Esophagus muscularis mucosa (tissue), 4 donors: ENCODE data around the gene ASNSD1. TPM values are rescaled to one million over a fixed set of nuclear protein-coding genes. Genes with fewer than 3 reads are reported as not detected.
A peak's percentile ranks its signal among the peaks of the same experiment; 100 is the strongest.
"Not testable (repeated sequence)": the region's sequence is repeated elsewhere in the genome, so short reads cannot be mapped to it uniquely, and the experiment has no call there.

Experiments used
- DNase-seq: peaks from one replicate; pipeline ENCODE4 v3.0.0-alpha.2; 2017; ENCODE audit errors: extremely low spot score
- H3K27ac ChIP-seq, 4 donors: fragments of 200-600 bp; sonication (generic); replicated peaks in 1 of 4; 1 replicate in 3 of 4; 2 replicates in 1 of 4; pipeline ENCODE4 v1.5.1; 2016 to 2019; ENCODE audit warnings: mild to moderate bottlenecking in 1 of 4
- H3K27me3 ChIP-seq, 4 donors: fragments of 200-600 bp; sonication (generic); one replicate each; pipeline versions ENCODE4 v1.5.1 to v1.6.0; 2016 to 2019
- H3K36me3 ChIP-seq, 4 donors: fragments of 200-600 bp; sonication (generic); one replicate each; pipeline ENCODE4 v1.5.1; 2016 to 2019
- H3K4me1 ChIP-seq, 4 donors: fragments of 200-600 bp; sonication (generic); one replicate each; pipeline ENCODE4 v1.5.1; 2016 to 2019
- H3K4me3 ChIP-seq, 4 donors: fragments of 200-600 bp; sonication (generic); 1 replicate in 2 of 4; 2 replicates in 2 of 4; pipeline ENCODE4 v1.5.1; 2016 to 2019; ENCODE audit warnings: mild to moderate bottlenecking in 4 of 4, moderate library complexity in 1 of 4
- H3K9me3 ChIP-seq, 4 donors: fragments of 200-600 bp; sonication (generic); 1 replicate in 3 of 4; 2 replicates in 1 of 4; pipeline ENCODE4 v1.5.1; 2016 to 2019
- CTCF ChIP-seq, 3 experiments: fragments of 200-600 bp in 2 of 3; fragments of 450-650 bp in 1 of 3; sonication (generic) in 2 of 3; IDR thresholded peaks; one replicate each; pipeline ENCODE4 v1.5.1; 2017 to 2019; ENCODE audit warnings: antibody characterized with exemption in 3 of 3, mild to moderate bottlenecking in 2 of 3, moderate library complexity in 1 of 3
- EP300 ChIP-seq: sonication (generic); formaldehyde crosslinking; IDR thresholded peaks from one replicate; pipeline ENCODE4 v1.6.1; 2017; ENCODE audit warnings: antibody characterized with exemption
- POLR2A ChIP-seq: fragments of 450-650 bp; IDR thresholded peaks from one replicate; pipeline ENCODE4 v1.6.1; 2017; ENCODE audit warnings: antibody characterized with exemption, moderate library complexity, mild to moderate bottlenecking, low read depth
- POLR2AphosphoS5 ChIP-seq, 2 donors: sonication (generic); formaldehyde crosslinking; IDR thresholded peaks; one replicate each; pipeline ENCODE4 v1.6.1; 2017; ENCODE audit warnings: antibody characterized with exemption in 2 of 2
- WGBS: methylation state at CpG from one replicate; pipeline ENCODE4 v1.1.5; 2018; 5-methylcytosine and 5-hydroxymethylcytosine counted together
- intact Hi-C: fragments of 100-400 bp; cut with DNase I; formaldehyde crosslinking; loops from one replicate; pipeline ENCODE4 v1.15.1; 2023
- total RNA-seq, 4 donors: library from RNA; depleted of rRNA; stranded (reverse); fragments of >200 nt; gene quantifications; one replicate each; pipeline versions ENCODE4 v1.1.0 to v1.2.1, GENCODE V29; 2016

The ASNSD1 gene
- total RNA-seq, 4 donors from 2014 or later: 39.6 to 51.9 (median 47.2) TPM

- no peak for TF ChIP-seq POLR2A
- no peak for TF ChIP-seq POLR2AphosphoS5 (IDR thresholded peaks at IDR 0.05)
- TF ChIP-seq CTCF (IDR thresholded peaks at IDR 0.05): no peak
- no peak for TF ChIP-seq EP300
- Histone ChIP-seq H3K36me3 (peaks cover 0 to 3% (median 2%) of the 10 kb centered on the region in 4 donors), H3K9me3 (no peaks in the 10 kb centered on the region), H3K4me1 (peaks cover 22 to 37% (median 30%) of the 10 kb centered on the region in 4 donors), H3K4me3 (peak overlapping the region in 1 of 4 donors; percentile 96), H3K27me3 (no peaks in the 10 kb centered on the region), H3K27ac (peak overlapping the region in 3 of 4 donors; percentile 5 to 90 (median 34))
- WGBS: 5% methylated on average over 4 of the region's 4 CpGs
- intact Hi-C loops: loop anchor here (2.0 to 5.0 kb wide), 2 partner anchors 36 to 122 kb away; partner anchors contain the start of genes ORMDL1 and PMS1
- no peak for DNase-seq
These were observed 484 bp upstream of the ASNSD1 start for GRCh38 chr2:189660803-189661147.

GRCh38 chr2:189661957-189662321, 680 bp downstream of the ASNSD1 start:
- DNase-seq: no peak
- Histone ChIP-seq H3K36me3 (peaks cover 7 to 15% (median 11%) of the 10 kb centered on the region in 4 donors), H3K27ac (peak overlapping the region; percentile 87 to 90 (median 89)), H3K9me3 (no peaks in the 10 kb centered on the region), H3K27me3 (no peaks in the 10 kb centered on the region), H3K4me1 (peaks cover 22 to 37% (median 30%) of the 10 kb centered on the region in 4 donors), H3K4me3 (peak overlapping the region; percentile 75 to 96 (median 85))
- intact Hi-C loops: loop anchor here (2.0 to 5.0 kb wide), 2 partner anchors 35 to 120 kb away; partner anchors contain the start of genes ORMDL1 and PMS1
- WGBS: 4% methylated on average over 9 of the region's 9 CpGs
- TF ChIP-seq CTCF (IDR thresholded peaks at IDR 0.05) (no peak), POLR2AphosphoS5 (IDR thresholded peaks at IDR 0.05) (no peak), POLR2A (no peak), EP300 (no peak)

GRCh38 chr2:189662669-189663226, 1.5 kb downstream of the ASNSD1 start:
- intact Hi-C loops: loop anchor here (5.0 kb wide), 1 partner anchor 120 kb away; the partner anchor contains the start of genes ORMDL1 and PMS1
- Histone ChIP-seq H3K4me1 (peaks cover 22 to 37% (median 30%) of the 10 kb centered on the region in 4 donors), H3K9me3 (no peaks in the 10 kb centered on the region), H3K4me3 (peak overlapping the region; percentile 75 to 96 (median 85)), H3K27me3 (no peaks in the 10 kb centered on the region), H3K36me3 (peaks cover 9 to 23% (median 18%) of the 10 kb centered on the region in 4 donors), H3K27ac (no peak overlapping the region)
- 74% methylated on average over 5 of the region's 5 CpGs for WGBS
- TF ChIP-seq POLR2A: no peak
- no peak for TF ChIP-seq POLR2AphosphoS5 (IDR thresholded peaks at IDR 0.05)
- TF ChIP-seq EP300: no peak
- TF ChIP-seq CTCF (IDR thresholded peaks at IDR 0.05): no peak
- no peak for DNase-seq

DNA sequence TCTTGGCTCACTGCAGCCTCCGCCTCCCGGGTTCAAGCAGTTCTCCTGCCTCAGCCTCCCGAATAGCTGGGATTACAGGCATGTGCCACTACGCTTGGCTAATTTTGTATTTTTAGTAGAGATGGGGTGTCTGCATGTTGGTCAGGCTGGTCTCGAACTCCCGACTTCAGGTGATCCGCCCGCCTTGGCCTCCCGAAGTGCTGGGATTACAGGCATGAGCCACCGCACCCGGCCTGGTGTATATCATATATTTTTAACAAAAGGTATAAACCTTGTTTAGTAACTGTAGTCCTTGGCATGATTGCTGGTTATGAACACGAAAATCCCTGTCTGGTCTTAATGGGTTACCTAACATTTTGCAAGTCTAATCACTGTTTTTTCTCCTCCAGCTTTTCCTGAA, 2.1 kb downstream of the ASNSD1 start:
- intact Hi-C loops: loop anchor here (5.0 kb wide), 1 partner anchor 119 kb away; the partner anchor contains the start of genes ORMDL1 and PMS1
- WGBS: 98% methylated on average over 12 of the region's 12 CpGs
- Histone ChIP-seq H3K36me3 (peaks cover 12 to 29% (median 23%) of the 10 kb centered on the region in 4 donors), H3K4me1 (peaks cover 22 to 37% (median 30%) of the 10 kb centered on the region in 4 donors)
- not testable (repeated sequence) for H3K27me3 ChIP-seq, DNase-seq, H3K4me3 ChIP-seq, H3K9me3 ChIP-seq, H3K27ac ChIP-seq

DNA sequence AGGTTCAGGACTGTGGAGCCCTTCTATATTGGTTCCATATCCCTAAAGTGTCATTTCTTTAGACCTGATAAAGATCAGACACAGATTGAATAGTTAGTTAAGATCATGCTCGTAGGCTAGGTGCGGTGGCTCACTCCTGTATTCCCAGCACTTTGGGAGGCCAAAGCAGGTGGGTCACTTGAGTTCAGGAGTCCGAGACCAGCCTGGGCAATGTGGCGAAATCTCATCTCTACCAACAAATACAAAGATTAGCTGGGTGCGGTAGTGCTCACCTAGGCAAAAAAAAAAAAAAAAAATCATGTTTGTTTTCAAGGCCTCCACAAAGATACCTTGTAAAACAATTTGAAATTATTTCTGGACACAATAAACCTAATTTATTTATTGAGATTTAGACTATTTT, 8.7 kb downstream of the ASNSD1 start:
- Histone ChIP-seq H3K36me3 (peaks cover 37 to 69% (median 54%) of the 10 kb centered on the region in 4 donors), H3K27me3 (no peaks in the 10 kb centered on the region), H3K4me1 (peaks cover 6 to 15% (median 11%) of the 10 kb centered on the region in 4 donors), H3K9me3 (no peaks in the 10 kb centered on the region), H3K27ac (no peak overlapping the region), H3K4me3 (no peak overlapping the region)
- DNase-seq: no peak
- intact Hi-C loops: no loop called here
- TF ChIP-seq POLR2AphosphoS5 (IDR thresholded peaks at IDR 0.05): no peak
- no peak for TF ChIP-seq POLR2A
- no peak for TF ChIP-seq CTCF (IDR thresholded peaks at IDR 0.05)
- TF ChIP-seq EP300: no peak
- WGBS: 96% methylated on average over 5 of the region's 5 CpGs
